Stimulated activated CD4-positive, alpha-beta T cell treated with anti-CD3 and anti-CD28 coated beads, TNF-alpha, amount 100 ng/mL, for 1 hour (primary cell): ENCODE measurements around the gene TANK.
"Not testable (repeated sequence)": the region's sequence is repeated elsewhere in the genome, so short reads cannot be mapped to it uniquely, and the experiment has no call there.

ENCODE experiments used
- DNase-seq, 3 donors: peaks; one replicate each; pipeline ENCODE4 v3.0.0-alpha.2; 2020; ENCODE audit warnings: low read depth in 3 of 3, low spot score in 1 of 3

Gene TANK

DNA sequence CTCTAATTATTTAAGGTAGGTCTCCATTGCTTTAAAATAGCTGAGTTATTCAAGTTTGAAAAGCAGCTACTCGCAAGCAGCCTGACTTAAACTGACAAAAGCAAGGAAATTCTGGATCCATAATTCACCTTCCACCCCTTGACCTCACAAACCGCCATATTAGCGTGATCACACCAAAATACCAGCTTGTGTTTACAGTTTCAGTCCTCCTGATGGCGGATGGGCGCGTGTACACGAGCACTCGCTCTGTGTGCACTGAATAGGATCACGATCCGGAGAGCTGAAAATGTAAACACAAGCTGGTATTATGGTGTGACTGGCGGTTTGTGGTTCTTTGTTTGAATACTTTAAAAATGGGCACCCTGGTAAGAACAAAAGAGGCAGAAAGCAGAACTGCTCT lies 105.6 kb downstream of the TANK start:
- DNase-seq: no peak

DNA sequence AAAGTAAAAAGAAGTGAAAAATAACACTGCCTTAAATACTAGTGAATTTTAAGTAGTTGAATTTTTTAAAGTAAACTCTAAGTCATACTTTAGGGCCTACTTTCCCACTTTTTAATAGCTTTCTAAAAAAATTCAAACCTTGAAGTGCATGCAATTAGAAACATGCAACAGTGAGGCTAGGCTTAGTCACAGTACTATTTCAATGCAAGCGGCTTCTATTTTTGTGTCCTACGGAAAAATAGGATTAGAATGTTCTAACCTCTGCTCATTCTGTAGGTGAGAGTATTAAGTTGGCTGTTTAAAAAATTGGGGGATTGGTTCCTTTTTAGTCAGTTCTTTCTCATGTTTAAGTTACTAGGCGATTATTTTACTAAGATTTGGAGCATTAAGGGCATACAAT lies 108.9 kb downstream of the TANK start:
- no peak for DNase-seq

DNA sequence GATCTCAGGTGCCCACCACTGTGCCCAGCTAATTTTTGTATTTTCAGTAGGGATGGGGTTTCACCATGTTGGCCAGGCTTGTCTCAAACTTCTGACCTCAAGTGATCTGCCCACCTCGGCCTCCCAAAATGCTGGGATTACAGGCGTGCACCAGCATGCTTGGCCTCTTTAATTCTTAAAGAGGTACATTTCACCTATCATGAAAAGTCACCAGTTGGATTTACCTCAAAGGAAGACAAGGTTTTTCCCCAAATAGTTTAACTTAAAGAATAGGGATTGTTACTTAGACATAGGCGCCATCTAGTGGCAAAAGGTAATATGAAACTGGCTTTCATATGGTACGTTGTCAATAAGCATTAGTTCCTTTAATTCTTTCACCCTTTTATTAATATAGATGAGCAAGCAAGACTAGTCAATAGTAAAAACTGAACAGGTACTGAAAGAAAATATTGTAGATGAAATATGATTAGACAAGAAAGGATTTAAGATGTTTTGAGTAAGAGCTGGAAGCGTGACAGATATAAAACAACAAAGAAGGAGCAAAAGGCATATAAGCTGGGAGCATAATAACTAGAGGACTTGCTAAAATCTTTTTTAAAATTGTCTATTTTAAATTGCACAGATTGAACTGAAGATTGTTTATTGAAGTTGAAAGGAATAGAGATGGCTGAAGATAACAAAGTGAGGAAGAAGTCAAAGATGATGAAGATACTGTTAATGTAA lies 113.0 kb downstream of the TANK start:
- DNase-seq: no peak

DNA sequence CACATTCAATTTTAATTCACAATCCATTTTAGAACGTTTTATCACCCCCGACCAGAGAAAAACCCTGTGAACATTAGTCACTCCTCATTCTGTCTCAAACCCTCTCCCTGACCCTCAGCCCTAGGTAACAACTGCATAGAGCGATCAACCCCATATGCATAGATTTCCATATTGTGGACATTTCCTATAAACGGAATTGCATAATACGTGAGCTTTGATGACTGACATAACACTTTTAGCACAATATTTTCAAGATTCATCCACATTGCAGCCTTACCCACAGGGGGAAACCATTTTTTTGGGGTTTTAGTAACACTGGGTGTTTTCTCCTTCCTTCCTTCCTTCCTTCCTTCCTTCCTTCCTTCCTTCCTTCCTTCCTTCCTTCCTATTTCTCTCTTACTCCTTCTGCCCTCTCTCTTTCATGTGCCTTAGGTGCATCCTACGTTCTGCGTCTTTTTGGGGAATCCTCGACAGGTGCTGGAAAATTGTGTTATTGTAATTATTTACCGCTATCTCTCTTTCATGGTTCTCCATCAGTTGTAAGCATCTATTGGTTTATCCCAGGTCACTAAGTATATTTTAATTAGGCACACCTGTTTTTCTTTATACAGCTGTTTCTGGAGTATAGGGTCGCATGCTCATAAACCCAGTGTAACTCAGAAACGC lies 118.5 kb downstream of the TANK start:
- DNase-seq: not testable (repeated sequence)

DNA sequence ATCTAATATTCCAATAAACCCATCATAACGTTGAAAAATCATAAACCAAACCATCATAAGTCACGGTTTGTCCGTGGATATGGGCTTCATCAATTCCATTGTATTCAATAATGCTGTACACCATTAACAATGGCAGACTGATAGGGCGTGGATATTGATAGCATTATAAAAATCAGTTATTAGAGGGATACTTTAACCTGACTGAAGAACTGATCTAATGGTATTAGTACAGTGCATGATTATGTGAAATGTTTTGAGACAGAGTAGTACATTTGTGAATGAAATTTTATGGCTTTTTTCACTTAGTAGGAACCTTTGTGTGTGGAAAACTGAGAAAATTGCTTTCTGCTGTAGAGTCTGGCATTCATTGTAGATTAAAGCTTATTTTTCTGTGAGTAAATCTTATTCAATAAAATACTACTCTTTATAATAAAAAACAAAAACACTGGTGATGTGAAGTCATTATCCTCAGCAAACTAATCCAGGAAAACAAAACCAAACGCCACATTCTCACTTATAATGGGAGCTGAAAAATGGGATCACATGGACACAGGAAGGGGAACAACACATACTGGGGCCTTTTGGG lies 119.1 kb downstream of the TANK start:
- DNase-seq: not testable (repeated sequence)

DNA sequence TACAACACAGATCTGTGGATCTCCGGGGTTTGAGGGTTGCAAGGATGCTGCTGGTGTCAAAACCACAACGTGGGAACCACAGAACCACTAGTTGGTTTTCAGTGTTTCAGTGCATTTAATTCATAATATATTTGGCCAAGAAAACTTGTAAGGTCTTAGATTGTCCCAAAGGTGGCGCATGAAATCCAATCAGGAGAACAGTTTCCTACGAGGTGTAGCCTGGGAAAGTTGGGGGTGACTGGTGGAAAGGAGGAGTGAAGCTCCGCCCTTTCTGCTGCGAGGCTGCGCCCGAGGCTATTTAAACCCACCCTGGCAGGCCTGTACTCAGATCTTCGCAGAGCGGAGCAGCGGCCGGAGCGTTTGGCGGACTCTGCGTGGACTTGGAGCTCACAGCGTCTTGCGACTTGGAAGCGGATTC lies 120.7 kb downstream of the TANK start:
- DNase-seq: peak in 2 of 3 donors; percentile 10

DNA sequence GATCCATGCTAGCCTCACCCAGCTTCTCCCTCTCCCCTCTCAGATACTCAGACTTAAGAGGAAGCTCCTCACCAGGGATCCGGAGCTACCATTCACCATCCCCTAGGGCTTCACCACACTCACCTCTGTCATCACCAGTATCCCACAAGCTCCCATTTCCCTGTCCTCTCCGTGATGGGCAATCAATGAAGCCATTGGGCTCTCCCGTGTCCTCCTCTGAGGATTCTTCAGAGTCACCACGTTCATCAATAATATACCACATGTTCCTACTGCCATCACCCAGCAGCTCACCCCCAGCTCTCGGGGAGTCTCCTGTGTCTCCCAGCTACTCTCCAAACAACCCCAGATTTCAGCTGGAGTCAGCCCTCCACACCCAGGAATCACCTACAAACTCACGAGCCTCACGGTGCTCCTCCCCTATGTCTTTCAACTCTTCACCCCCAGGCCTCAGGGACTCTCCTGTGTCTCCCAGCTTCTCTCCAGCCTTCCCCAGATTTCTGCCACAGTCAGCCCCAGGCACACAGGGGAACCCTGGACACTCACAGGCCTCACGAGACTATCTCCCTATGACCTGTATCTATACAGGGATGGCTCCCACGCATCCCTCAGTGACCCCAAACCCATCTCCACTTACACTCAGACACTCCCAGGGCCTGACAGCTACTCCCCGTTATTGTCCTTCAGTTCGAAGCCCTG lies 121.5 kb downstream of the TANK start:
- DNase-seq: not testable (repeated sequence)

DNA sequence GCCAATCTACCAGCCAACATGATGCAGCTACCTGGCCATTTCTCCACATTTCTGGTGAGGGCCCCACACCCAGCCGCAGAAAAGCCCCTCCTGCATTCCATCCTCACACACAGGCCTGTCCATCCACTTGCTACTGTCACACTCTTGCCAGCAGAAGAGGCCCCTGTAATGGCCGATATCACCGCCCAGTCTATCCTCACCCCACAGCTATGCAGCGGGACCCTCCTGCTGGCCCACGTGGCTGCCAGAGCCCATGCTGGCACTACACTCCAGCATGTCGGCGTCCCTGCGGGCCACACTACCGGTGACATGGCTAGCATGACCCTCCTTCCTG lies 122.0 kb downstream of the TANK start:
- not testable (repeated sequence) for DNase-seq

DNA sequence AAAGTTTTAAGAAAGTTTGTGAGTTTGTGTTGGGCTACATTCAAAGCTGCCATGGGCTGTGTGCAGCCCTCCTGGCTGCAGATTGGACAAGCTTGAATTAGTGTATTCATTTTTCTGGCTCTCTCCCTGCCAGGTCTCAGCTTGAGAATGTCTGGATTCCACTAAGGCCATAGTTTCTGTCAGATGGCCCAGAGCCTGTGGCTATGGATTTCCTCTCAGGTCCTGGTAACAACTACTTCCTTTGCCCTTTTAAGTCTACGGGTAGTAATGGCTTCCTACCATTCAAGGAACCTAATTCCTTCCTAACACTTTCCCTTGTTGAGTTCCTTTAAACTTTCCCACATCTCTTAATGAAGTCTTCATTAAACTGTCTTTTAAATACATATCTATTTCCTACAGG lies 123.7 kb downstream of the TANK start:
- DNase-seq: no peak
